ENCODE measurements around the gene COPZ2. TPM values are rescaled to one million over a fixed set of nuclear protein-coding genes. Genes with fewer than 3 reads are reported as not detected.

COPZ2 gene
- polyA plus RNA-seq, 3 donors, result 4.2 to 12.2 (median 6.9) TPM

DNA sequence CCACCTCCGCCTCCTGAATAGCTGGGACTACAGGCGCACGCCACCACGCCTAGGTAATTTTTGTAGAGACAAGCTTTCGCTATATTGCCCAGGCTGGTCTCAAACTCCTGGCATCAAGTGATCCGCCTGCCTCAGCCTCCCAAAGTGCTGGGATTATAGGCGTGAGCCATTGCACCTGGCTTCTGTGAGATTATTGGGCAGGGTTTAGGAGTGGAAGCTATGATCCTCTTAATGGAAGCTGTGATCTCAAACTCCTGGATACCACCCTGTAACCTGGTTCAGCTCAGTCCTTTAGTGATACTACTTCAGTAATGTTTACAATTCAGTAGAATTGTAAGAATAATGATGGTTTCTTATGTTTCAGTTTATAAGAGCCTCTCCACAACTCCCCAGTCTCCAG, 24.7 kb upstream of the COPZ2 start:
- Histone ChIP-seq H4K20me1 (ENCODE audit: insufficient read depth, low read length) (peaks cover 50% of the 10 kb centered on the region), H3K79me2 (ENCODE audit: insufficient read depth, low read length) (peaks cover 15% of the 10 kb centered on the region), H3K4me3 (replicated peaks in 1 of 3; ENCODE audit: low read depth in 2 of 3, low read length in 3 of 3) (no peak overlapping the region), H3K27me3 (ENCODE audit: control insufficient read depth in 2 of 2, insufficient read depth in 2 of 2, low read length in 2 of 2) (no peaks in the 10 kb centered on the region), H3K9me3 (replicated peaks in 1 of 2; ENCODE audit: control insufficient read depth in 1 of 2, insufficient read depth in 1 of 2, low read length in 2 of 2) (no peaks in the 10 kb centered on the region), H3K27ac (ENCODE audit: low read depth in 1 of 2, low read length in 2 of 2) (no peak overlapping the region), H3K36me3 (replicated peaks in 1 of 2; ENCODE audit: control insufficient read depth in 1 of 2, insufficient read depth in 2 of 2, low read length in 2 of 2) (peaks cover 73 to 96% of the 10 kb centered on the region in 2 donors), H2AFZ (ENCODE audit: insufficient read depth, low read depth, low read length, poor library complexity, severe bottlenecking) (no peak overlapping the region), H3K4me1 (ENCODE audit: control insufficient read depth in 1 of 2, insufficient read depth in 2 of 2, low read length in 2 of 2) (peaks cover 3 to 11% of the 10 kb centered on the region in 2 donors), H3K4me2 (replicated peaks; ENCODE audit: extremely low read depth, low read length, poor library complexity, severe bottlenecking) (no peak overlapping the region), H3K9ac (ENCODE audit: insufficient read depth, low read length, poor library complexity, severe bottlenecking) (no peak overlapping the region)
- intact Hi-C loops (cut with micrococcal nuclease), result no loop called here
- Mint-ChIP-seq H3K9me3 (no peaks in the 10 kb centered on the region), H3K4me1 (peaks cover 17% of the 10 kb centered on the region), H3K4me3 (no peak overlapping the region), H3K27me3 (ENCODE audit: low read depth in 3 of 3) (peaks cover 0 to 3% (median 0%) of the 10 kb centered on the region in 3 donors), H3K36me3 (peaks cover 77 to 94% of the 10 kb centered on the region in 2 donors), H3K27ac (no peak overlapping the region)
- WGBS (ENCODE audit: insufficient coverage), result 99% methylated on average over 7 of the region's 7 CpGs
- no peak for DNase-seq
- TF ChIP-seq, protein P1, sequence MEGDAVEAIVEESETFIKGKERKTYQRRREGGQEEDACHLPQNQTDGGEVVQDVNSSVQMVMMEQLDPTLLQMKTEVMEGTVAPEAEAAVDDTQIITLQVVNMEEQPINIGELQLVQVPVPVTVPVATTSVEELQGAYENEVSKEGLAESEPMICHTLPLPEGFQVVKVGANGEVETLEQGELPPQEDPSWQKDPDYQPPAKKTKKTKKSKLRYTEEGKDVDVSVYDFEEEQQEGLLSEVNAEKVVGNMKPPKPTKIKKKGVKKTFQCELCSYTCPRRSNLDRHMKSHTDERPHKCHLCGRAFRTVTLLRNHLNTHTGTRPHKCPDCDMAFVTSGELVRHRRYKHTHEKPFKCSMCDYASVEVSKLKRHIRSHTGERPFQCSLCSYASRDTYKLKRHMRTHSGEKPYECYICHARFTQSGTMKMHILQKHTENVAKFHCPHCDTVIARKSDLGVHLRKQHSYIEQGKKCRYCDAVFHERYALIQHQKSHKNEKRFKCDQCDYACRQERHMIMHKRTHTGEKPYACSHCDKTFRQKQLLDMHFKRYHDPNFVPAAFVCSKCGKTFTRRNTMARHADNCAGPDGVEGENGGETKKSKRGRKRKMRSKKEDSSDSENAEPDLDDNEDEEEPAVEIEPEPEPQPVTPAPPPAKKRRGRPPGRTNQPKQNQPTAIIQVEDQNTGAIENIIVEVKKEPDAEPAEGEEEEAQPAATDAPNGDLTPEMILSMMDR (IDR thresholded peaks at IDR 0.05), result no peak

DNA sequence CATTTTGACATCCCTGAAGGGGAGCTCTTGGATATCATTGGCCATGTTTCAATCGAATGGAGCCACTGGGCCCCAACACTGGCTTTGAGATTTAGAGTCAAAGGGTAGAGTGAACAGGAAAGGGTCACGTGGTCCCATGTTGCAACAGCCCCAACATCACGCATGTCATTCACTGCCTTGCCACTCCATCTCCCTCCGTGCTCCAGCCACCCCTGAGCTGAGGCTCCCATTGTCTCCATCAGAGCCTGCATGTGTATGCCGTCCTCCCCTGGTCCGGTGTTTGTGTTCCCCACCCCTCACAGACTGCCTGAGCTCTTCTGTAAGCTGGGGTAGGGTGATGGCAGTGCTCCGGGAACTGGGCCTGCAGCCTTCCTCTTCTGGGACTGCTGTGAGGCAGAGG, 22.7 kb upstream of the COPZ2 start:
- Histone ChIP-seq H3K27me3 (ENCODE audit: control insufficient read depth in 2 of 2, insufficient read depth in 2 of 2, low read length in 2 of 2) (no peaks in the 10 kb centered on the region), H3K4me1 (ENCODE audit: control insufficient read depth in 1 of 2, insufficient read depth in 2 of 2, low read length in 2 of 2) (peaks cover 10 to 22% of the 10 kb centered on the region in 2 donors), H2AFZ (ENCODE audit: insufficient read depth, low read depth, low read length, poor library complexity, severe bottlenecking) (no peak overlapping the region), H3K79me2 (ENCODE audit: insufficient read depth, low read length) (peaks cover 33% of the 10 kb centered on the region), H3K36me3 (replicated peaks in 1 of 2; ENCODE audit: control insufficient read depth in 1 of 2, insufficient read depth in 2 of 2, low read length in 2 of 2) (peaks cover 82 to 98% of the 10 kb centered on the region in 2 donors), H4K20me1 (ENCODE audit: insufficient read depth, low read length) (peaks cover 70% of the 10 kb centered on the region), H3K9me3 (replicated peaks in 1 of 2; ENCODE audit: control insufficient read depth in 1 of 2, insufficient read depth in 1 of 2, low read length in 2 of 2) (no peaks in the 10 kb centered on the region), H3K27ac (ENCODE audit: low read depth in 1 of 2, low read length in 2 of 2) (peak overlapping the region in 1 of 2 donors; percentile 22), H3K4me2 (replicated peaks; ENCODE audit: extremely low read depth, low read length, poor library complexity, severe bottlenecking) (no peak overlapping the region), H3K4me3 (replicated peaks in 1 of 3; ENCODE audit: low read depth in 2 of 3, low read length in 3 of 3) (no peak overlapping the region), H3K9ac (ENCODE audit: insufficient read depth, low read length, poor library complexity, severe bottlenecking) (no peak overlapping the region)
- peak; percentile 30 to 56 (median 41) for DNase-seq
- TF ChIP-seq, protein P1 (IDR thresholded peaks at IDR 0.05), result no peak
- intact Hi-C loops (cut with micrococcal nuclease), result no loop called here
- H3K4me1 Mint-ChIP-seq, result peaks cover 30% of the 10 kb centered on the region
- no peaks in the 10 kb centered on the region for H3K9me3 Mint-ChIP-seq
- WGBS (ENCODE audit: insufficient coverage), result no CpG with 5 or more reads among the region's 7 CpGs
- H3K27me3 Mint-ChIP-seq (ENCODE audit: low read depth in 3 of 3), result no peaks in the 10 kb centered on the region
- H3K36me3 Mint-ChIP-seq, result peaks cover 83 to 92% of the 10 kb centered on the region in 2 donors
- no peak overlapping the region for H3K4me3 Mint-ChIP-seq
- H3K27ac Mint-ChIP-seq, result peak overlapping the region; percentile 7 to 81 (median 60)
